Heart left ventricle (tissue), 13 donors: Measurements from ENCODE around the gene ARHGAP8.

Experiments
- POLR2A ChIP-seq, 2 donors: fragments of 450-650 bp; IDR thresholded peaks; one replicate each; pipeline ENCODE4 v1.6.1; 2017; ENCODE audit warnings: antibody characterized with exemption in 2 of 2, mild to moderate bottlenecking in 2 of 2, moderate library complexity in 2 of 2
- TF ChIP-seq, protein P1 (sequence below), 12 donors: fragments of 200-600 bp; sonication (generic) in 4 of 12; IDR thresholded peaks; one replicate each; pipeline versions ENCODE4 v1.5.0 to v1.8.0; 2018 to 2022; ENCODE audit warnings: antibody characterized with exemption in 12 of 12, mild to moderate bottlenecking in 5 of 12
- donor health status: ischemic (EF 13 %, LVEDD 7.1; RV severe dilation, severe dysfunction).
- donor health status: DM: no; HTN: yes; CAD: no.
- donor health status: DM: no; HTN: no; CAD: no.
- donor health status: ischemic (EF 25% LVEDD 6.9; RV normal size, moderate dysfunction).
- donor health status: ischemic (EF 25% LVEDD 5.7; RV mildly dilated, moderate dysfunction).
- donor health status: ischemic (EF 35%, LVEDD 5.7; RV mildly dilated, moderate dysfunction).
- donor health status: nonischemic (EF 11% LVEDD 7.7; RV severe dilation, severe dysfunction).
- donor health status: DM: yes; HTN: yes; CAD: no.
- donor health status: PGD.
- donor health status: ischemic (EF 29% LVEDD 5.4; RV normal size, mild dysfunction).
- donor health status: nonischemic (EF 23%, LVEDD 6.1; RV moderate dilation, normal function).

GRCh38 chr22:44706488-44706887 lies 45.9 kb upstream of the ARHGAP8 start:
- TF ChIP-seq, protein P1, sequence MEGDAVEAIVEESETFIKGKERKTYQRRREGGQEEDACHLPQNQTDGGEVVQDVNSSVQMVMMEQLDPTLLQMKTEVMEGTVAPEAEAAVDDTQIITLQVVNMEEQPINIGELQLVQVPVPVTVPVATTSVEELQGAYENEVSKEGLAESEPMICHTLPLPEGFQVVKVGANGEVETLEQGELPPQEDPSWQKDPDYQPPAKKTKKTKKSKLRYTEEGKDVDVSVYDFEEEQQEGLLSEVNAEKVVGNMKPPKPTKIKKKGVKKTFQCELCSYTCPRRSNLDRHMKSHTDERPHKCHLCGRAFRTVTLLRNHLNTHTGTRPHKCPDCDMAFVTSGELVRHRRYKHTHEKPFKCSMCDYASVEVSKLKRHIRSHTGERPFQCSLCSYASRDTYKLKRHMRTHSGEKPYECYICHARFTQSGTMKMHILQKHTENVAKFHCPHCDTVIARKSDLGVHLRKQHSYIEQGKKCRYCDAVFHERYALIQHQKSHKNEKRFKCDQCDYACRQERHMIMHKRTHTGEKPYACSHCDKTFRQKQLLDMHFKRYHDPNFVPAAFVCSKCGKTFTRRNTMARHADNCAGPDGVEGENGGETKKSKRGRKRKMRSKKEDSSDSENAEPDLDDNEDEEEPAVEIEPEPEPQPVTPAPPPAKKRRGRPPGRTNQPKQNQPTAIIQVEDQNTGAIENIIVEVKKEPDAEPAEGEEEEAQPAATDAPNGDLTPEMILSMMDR (IDR thresholded peaks at IDR 0.05) = no peak
- no peak for TF ChIP-seq POLR2A (IDR thresholded peaks at IDR 0.05)
